CD4-positive, CD25-positive, alpha-beta regulatory T cell (primary cell): ENCODE measurements around the gene PZP. TPM values are rescaled to one million over a fixed set of nuclear protein-coding genes. Genes with fewer than 3 reads are reported as not detected.

Source experiments
- polyA plus RNA-seq, 4 donors: library from polyadenylated mRNA; unstranded; fragments of 300-500 nt; fragmentation: Illumina TruSeq; gene quantifications; one replicate each; pipeline ENCODE4 v1.2.3, GENCODE V29; 2021
- total RNA-seq: library from RNA; stranded (reverse); gene quantifications from one replicate; pipeline ENCODE4 v1.2.3, GENCODE V29; 2022

PZP gene
- total and polyA plus RNA-seq, 5 donors from 2014 or later: 0.29 TPM; not detected in 4

Other genes with a start within 250 kb of the PZP start
- 4.8 TPM for gene KLRG1, start 218.8 kb downstream of the PZP start, total RNA-seq
- gene KLRG1, start 218.8 kb downstream of the PZP start, polyA plus RNA-seq: 10 to 100 TPM; 15.8 to 22.2 (median 16.6) TPM
- not detected for gene A2M, start 92.5 kb downstream of the PZP start, total RNA-seq
- not detected for gene A2M, start 92.5 kb downstream of the PZP start, polyA plus RNA-seq